HG03460 (cell line): Measurements from ENCODE around the gene ATP13A2.

Experiments
- ATAC-seq: cut with Tn5 transposase; IDR thresholded peaks from one replicate; pipeline ENCODE4 v1.9.1; 2021; ENCODE audit not compliant: unreplicated experiment

The ATP13A2 gene

DNA sequence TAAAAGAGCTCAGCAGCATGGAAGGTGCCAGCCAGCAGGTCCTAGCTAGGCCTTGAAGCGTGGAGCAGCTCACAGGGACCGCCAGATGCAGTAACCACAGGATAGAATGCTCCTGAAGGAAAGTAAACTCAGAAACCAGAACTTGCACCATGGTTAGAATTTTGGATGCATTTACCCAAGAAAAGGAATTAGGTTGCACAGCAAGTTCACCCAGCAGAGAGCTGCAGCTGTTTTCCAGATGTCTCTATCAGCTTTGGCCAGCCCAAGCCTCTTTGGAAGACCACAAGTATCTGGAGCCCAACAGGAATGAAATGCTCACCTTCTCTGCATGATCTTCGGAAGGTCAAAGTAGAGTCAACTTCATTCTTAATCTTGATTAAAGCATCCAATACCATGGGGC, 21.0 kb upstream of the ATP13A2 start:
- ATAC-seq, result no peak

DNA sequence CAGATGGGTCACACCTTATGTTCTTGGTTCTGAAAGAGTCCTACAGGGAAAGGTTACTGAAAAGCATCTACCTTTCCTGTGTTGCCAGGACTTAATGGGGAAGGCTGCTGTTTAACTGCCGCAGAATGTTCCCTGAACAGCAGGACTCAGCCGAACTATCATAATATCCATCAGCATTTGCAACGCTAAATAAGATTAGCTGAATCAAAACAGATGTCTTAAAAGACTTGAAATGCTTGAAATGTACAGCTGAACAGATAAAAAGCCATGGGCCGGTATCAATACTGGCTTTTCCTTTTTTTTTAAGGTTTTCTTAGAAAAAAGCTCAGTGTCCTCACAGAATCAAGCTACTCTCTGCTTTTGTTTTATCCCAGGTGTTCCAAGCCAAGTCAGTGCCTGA, 19.7 kb upstream of the ATP13A2 start:
- ATAC-seq, result no peak

DNA sequence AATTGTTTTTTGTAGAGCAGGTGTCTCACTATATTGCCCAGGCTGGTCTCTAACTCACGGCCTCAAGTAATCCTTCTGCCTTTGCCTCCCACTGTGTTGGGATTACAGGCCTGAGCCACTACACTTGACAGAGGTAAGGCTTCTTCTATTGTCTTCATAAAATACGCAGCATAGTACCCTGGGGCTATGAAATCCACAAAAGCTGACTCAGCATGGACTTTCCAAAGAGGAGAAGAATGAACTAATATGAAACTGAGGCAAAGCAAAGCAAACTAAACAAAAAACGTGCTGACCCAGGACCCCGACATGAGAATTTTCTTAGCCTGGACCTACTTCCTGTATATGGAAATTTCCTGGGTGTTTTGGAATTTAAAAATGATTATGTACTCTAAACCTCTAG, 18.5 kb upstream of the ATP13A2 start:
- ATAC-seq, result no peak

- ATAC-seq, result no peak
Observed at GRCh38 chr1:17028662-17029188, 17.0 kb upstream of the ATP13A2 start.

DNA sequence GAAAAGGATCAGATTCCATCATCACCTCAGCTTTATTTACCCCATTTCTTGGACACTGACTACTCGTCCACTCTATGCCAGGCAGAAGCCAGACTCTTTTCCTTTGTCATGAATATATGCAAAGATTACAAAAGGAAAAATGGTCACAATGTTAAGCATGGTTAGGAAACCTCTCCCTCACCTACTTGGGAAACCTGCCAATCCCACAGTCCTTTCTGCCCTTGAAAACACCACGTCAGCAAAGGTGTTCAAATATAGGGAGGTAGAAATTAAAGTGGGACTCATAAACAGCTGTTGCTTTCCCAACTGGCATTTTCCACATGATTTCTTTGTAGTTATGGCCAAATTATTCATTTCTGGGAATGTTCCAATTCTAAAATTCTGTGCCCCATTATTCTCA, 16.2 kb upstream of the ATP13A2 start:
- no peak for ATAC-seq

GRCh38 chr1:17027403-17027802, 15.7 kb upstream of the ATP13A2 start:
- ATAC-seq, result no peak

GRCh38 chr1:17024721-17025120, 13.0 kb upstream of the ATP13A2 start:
- no peak for ATAC-seq

GRCh38 chr1:17023573-17023972, 11.8 kb upstream of the ATP13A2 start:
- no peak for ATAC-seq

DNA sequence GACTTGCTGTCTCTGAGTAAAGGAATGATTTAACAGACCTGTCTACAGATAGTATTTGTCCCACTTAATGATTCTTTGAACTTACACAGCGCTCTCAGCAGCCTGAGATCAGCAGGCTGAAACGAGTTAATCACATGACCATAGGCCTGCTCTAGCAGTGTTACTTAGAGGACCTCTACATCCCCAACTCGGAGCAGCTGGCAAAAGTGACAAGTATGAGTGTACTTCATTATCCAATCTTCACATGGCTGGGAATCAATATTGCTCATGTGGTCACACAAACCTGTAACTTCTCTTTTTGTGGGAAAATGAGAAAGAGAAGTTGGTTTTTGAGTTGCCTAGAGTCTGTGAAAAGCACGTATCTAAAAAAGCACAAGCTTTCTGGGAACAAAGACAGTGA, 11.4 kb upstream of the ATP13A2 start:
- ATAC-seq, result no peak

- no peak for ATAC-seq
Observed at GRCh38 chr1:17021896-17022295, 10.2 kb upstream of the ATP13A2 start.

DNA sequence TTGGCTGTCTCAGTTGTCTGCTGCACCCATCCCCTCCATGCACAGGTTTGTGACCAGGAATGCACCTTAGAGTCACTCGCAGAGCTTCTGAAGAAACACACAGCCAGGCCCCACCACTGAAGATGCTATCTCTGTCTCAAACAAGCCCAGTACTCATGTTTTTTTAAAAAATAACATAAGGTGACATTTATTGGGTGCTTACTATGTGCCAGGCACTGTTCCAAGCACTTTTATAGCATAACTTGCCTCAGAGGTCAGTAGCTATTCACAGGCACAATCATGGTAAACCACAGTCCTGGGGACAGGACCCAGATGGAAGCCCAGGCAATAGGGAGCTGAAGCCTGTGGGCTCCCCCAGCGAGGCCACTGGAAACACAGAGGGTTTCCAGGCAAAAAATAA, 8.8 kb upstream of the ATP13A2 start:
- no peak for ATAC-seq

DNA sequence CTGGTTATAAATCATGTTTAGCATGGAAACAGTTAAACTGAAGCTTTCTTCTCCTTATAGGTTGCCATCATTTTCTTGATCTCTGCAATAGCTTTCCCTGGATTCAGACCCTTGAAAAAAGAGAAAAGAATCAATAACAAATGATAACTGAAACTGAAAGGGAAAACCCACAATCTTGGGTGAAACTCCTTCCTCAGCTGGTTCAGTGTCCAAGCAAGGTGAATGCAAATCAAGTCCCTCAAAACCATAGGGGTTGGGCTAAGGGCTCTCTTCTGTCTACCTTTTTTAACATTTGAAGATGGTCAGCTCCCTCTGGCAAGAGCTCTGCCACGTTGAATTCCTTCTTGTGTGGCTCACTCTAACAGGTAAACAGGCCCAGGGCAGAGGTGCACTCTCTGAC, 7.1 kb upstream of the ATP13A2 start:
- peak; percentile 54 for ATAC-seq

- no peak for ATAC-seq
Observed at GRCh38 chr1:17017435-17017834, 5.7 kb upstream of the ATP13A2 start.

GRCh38 chr1:17016317-17016661, 4.6 kb upstream of the ATP13A2 start:
- ATAC-seq, result no peak

DNA sequence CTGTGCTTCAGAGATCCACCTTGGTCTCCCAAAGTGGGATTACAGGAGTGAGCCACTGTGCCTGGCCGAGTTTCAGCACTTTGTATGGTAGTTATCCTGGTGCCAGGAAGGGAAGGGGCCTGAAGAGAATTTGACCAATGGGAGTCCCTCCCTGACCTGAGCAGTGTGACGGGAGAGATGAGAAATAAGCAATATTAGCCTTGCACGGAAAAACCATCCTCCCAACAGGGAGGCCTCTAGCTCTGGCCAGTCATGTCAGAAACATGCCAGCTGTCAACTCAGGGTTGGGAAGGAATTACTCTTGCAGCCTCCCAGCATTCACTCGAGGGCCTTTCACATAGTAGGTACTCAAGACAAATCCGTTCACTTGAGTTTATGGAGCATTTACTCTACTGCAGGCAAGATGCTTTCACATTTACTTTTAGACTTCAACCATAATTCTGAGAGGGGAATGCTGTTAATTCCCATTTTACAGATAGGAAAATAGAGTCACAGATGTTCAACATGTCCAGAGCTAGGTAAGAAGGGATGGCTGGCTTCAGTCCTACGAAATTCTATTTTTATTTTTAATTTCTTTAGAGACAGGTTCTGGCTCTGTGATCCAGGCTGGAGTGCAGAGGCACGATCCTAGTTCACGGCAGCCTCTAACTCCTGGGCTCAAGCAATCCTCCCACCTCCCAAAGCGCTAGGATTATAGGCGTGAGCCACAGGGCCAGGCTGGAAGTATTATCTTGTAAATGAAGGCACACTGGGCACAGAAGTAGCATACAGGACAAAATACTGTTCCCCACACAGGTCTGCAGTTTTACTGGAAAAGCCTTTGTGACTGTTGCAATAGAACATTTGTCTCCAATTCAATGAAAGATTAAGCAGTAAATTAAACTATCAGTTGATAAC, 3.2 kb upstream of the ATP13A2 start:
- ATAC-seq, result no peak

DNA sequence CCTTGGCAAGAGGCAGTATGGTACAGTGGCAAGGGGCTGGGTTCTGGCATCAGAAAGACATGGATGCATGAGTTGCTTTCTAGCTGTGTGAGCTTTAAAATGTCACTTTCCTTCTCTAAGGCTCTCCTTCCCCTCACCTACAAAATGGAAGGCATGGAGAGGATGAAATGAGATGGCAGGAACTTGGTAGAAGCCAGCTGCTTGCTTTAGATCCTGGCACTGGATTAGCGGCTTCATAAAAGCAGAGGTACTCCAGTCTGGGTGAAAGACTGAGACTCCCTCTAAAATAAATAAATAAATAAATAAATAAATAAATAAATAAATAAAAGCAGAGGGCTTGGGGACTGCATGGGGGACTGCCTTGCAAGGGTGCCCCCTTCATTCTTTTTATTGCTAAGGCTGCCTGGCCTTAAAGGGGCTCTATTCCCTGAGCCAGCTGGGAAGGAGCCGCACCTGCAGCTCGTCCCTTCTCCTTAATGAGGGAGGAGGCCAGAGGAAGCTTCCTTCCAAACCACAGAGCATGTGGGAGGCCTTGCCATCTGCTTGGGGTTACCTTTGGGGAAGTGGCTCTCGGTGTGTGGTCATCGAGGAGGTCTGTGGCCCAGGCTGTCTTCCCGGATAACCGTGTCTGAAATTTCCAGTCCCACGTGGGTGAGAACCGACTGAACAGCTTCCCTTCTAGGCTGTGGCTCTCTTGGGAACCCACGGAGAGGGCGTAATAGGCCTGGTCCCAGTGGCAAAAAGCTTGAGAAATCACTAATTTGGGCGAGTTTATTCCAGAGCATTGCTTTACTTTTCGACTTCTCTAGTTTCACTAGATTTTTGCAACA, 2.0 kb upstream of the ATP13A2 start:
- ATAC-seq, result no peak

- no peak for ATAC-seq
Observed at GRCh38 chr1:17012775-17013490, 1.2 kb upstream of the ATP13A2 start.

GRCh38 chr1:17011092-17011438, 663 bp downstream of the ATP13A2 start:
- peak; percentile 8 for ATAC-seq

GRCh38 chr1:17009706-17010105, 2.0 kb downstream of the ATP13A2 start:
- no peak for ATAC-seq

GRCh38 chr1:17008208-17008855, 3.4 kb downstream of the ATP13A2 start:
- ATAC-seq, result no peak

DNA sequence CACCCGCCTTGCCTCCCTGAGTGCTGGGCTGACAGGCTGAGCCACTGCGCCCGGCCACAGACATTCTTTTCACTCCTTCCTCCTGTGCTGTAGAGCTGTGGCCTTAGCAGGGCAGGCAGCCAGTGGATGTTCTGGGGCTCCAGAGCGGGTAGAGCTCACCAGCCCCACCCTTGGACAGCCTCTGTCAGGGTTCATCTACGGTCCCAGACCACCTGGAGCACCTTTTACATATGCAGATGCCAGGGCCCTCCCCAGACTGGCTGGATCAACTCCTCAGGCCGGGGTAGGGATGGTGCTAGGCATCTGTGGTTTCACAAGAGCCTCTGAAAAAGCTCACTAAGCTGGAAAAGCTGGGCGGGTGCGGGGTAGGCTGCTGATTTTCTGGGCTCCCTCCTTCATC, 4.6 kb downstream of the ATP13A2 start:
- ATAC-seq, result no peak
